HG02623 (cell line): ENCODE measurements around the gene CCDC186.

Experiments
- ATAC-seq: cut with Tn5 transposase; IDR thresholded peaks from one replicate; pipeline ENCODE4 v1.9.1; 2021; ENCODE audit warnings: moderate library complexity; ENCODE audit not compliant: unreplicated experiment

CCDC186 gene

DNA sequence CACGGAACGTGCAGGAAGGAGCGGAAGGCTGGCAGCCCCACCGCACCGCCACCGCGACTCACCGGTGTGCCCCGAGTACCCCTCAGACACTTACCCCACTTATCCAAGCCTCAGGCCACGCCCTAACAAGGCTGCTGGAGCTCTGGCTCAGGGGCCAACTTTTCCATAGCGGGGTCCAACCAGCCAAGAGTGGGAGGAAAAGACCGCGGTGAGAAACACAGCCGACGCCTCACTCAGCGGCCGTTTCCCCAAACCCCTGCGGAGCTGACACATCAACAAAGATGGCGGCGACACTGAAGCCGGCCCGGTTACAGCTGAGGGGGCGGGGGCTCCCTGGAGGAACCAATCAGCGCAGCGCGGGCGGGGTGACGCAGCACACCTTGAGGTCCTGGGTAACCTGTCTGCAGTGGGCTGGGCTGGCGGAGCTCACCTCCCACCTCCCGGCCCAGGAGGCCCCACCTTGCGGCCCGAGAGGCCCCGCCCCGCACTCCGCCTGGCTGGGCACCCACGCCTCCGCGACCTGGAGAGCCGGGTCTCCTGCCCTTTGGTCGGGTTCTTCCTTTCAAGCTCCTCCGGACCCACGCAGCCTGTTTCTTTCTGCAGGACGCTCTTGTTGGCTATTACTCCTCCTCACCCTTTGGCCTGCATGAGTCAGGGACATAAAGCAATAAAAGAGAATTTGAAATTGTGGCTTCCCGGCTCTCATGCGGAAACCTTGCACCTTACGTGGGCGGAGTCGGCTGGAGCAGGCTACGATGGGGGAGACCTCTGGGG, at the start of gene CCDC186:
TSS of gene CCDC186 (minus strand) at position 283 of the 774 bp plus-strand sequence. CDS start 10,935 bp downstream, outside the sequence.
- ATAC-seq: peak; percentile 99

GRCh38 chr10:114223066-114223465, 49.1 kb upstream of the CCDC186 start:
- no peak for ATAC-seq

DNA sequence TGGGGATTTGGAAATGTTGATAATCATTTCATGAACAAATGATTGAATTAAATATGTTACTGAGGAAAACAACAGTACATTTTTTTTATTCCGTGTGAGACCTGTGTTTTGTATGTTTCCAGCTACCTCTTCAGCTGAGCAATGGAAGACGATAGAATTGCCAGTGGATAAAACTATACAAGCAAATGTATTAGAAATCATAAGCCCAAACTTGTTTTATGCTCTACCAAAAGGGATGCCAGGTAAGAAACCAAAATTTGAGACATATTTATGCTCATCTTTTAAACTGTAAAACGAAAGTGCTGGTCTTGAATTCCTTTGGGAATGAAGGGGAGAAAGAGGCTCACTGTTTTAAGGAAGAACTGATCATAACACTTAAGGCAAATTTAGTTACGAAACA, 47.2 kb upstream of the CCDC186 start:
- no peak for ATAC-seq

- no peak for ATAC-seq
Observed at GRCh38 chr10:114220281-114220680, 46.3 kb upstream of the CCDC186 start.

DNA sequence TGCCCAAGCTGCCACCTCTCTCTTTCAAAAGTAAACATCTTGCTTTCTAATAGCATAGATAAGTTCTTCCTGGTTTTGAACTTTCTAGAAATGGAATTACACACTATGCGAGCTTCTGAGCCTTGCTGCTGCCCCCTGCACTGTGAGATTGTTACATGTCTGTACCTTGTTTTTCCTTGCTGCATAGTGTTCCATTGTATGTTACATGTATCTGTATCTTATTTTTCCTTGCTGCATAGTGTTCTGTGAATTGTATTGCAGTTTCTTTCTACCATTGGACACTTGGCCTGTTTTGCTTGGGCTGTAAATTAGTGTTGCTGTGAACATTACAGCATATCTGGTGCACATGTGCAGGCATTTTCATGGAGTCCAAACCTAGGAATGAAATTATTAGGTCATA, 41.0 kb upstream of the CCDC186 start:
- ATAC-seq: no peak

GRCh38 chr10:114212153-114212552, 38.1 kb upstream of the CCDC186 start:
- no peak for ATAC-seq

DNA sequence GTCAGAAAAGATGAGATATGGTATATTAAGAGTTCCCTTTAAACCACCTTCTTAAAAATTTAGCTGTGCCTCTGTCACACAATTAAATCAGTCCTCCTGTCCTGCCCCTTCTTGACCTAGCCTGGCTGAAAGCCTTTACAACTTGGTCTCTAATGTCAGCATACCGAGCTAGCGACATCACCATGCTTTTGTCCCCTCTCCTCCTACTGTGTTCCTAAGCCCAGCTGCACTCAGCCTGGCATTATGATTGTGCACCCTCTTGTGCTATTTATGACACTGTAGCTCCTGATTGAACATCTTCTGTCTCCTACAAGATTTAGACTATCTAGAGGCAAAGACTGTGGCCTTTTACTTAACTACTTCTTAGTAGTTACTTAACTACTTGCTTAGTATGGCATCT, 34.3 kb upstream of the CCDC186 start:
- ATAC-seq: no peak

GRCh38 chr10:114207349-114207748, 33.3 kb upstream of the CCDC186 start:
- no peak for ATAC-seq

GRCh38 chr10:114206902-114207301, 32.9 kb upstream of the CCDC186 start:
- ATAC-seq: no peak

DNA sequence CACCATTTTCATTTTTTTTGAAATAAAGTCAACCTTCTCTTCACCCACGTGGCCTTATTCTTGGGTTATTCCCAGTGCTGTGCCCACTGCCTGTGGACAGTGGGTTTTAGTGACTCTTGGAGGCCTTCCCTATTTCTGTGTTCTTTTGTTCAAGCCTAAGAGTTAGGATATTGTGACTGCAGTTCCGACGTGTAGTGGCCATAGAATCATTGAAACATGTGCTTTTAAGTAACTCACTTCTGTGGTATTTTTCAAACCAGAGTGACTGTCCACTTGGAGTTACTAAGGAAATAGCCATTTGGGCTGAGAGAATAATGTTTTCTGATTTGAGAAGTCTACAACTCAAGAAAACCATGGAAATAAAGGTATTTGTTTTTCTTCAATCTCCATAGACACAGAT, 28.8 kb upstream of the CCDC186 start:
- ATAC-seq: no peak

DNA sequence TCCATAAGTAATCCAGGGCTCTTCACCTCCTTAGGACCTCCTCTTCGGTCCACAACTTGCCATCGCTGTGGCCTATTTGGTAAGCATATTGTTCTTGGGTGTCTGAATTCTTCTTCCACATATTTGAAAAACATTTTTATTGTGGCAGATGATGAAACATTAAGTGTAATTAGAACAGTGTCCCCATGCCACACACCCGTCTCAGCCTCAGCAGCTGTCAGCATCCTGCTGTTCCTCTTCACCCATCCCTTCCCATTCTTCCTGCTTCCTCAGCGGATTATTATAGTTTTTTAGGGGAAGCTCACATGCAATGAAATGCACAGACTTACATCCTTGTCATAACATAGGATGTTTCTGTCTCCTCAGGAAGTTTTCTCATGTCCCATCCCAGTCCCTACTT, 25.2 kb upstream of the CCDC186 start:
- ATAC-seq: no peak

DNA sequence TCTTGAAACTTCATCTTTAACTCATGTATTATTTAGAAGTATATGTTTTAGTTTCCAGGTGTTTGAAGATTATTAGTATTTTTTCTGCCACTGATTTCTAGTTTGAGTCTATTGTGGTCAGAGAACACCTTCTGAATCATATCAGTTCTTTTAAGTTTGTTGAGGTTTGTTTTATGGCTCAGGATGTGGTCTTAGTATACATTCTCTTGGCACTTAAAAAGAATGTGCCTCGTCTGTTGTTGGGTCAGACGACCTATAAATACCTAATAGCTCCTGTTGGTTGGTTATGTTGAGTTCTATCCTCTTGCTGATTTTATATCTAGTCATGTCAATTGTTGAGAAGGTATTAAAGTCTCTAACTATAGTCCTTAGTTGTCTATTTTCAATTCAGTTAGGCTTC, 21.1 kb upstream of the CCDC186 start:
- peak; percentile 89 for ATAC-seq

DNA sequence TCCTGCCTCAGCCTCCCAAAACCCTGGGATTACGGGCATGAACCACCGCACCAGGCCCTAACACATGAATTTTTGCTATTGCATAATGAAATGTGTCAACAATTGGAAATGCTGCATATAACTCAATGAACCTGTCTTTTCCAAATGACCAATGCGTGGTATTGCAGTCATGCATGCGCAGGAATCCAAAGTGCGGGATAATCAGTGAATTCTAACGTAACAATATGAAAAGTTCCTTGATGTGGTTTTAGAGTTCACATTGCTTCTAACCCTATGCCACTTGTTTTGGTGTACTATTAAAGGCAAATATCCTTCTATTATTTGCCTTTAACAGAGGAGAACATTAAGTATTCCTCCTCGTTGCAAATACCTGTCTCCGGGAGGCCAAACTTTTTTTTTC, 15.7 kb upstream of the CCDC186 start:
- ATAC-seq: no peak

DNA sequence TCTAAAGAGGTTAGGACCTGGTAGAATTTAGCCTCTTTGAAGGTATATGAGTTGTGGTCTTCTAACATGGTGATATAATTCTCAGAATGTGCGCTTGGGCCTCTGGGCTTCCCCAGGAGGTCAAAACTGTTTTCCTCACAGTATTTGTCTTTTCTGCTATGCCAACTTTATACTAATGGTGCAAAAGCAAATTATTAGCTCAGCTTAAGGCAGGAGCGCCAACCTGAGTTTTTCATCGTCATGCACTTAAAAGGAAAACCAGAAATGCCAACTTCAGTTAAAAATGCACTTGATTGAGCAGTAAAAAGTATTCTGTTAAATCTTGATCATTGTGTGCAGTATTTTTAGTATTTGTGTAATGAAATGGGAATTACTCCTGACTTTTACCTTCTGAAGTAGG, 14.9 kb upstream of the CCDC186 start:
- no peak for ATAC-seq

DNA sequence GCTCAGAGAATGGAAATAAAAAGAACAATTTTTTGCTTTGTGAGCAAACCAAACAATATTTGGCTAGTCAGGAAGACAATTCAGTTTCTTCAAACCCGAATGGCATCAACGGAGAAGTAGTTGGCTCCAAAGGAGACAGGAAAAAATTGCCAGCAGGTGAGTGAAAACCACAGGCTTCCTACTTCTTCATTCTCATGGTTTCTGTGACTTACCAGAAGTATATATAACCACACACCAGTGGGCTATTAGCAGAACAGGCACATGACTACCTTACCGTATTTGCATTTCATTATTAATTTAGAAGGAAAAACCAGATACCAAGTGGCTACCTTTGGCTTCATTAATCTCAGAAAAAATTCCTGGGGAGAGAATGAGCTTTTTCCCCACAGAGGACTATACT, 14.0 kb upstream of the CCDC186 start:
- peak; percentile 63 for ATAC-seq

DNA sequence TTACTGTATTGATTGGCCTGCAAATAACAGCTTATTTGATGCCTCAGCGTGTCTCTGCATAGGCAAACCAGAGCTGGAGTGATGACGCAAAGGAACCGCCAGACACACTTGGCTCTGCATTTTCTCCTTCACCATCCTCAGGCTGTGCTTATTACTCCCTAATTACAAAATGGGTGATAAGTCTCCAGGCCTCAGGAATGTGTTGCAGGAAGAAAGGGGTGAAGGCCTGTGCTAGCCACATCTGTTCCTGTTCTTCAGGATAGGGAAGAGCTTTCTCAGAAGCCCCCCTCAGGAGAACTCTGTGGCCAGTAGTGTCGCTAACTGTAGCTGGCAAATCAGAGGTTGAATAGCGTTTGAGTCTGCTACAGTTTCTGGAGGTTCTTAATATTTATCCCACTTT, 10.3 kb upstream of the CCDC186 start:
- no peak for ATAC-seq

- ATAC-seq: no peak
Observed at GRCh38 chr10:114183563-114183962, 9.6 kb upstream of the CCDC186 start.

DNA sequence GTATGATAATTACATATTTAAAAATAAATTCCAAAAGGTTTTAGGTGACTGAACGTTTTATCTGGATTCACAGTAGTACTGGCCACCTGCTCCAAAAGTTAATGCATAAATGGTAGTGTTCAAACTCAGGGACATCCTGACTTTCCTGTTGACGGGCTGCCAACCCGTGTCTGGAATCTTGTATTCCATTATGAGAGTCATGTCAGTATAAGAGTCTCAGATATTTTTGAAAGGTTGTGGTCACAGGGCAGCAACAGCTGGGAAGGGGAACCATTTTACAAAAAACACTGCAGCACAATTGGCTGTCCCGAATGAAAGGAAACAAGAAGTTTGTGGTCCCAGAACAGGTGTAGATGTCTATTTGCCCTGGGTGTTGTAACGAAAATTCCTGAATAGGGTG, 8.0 kb upstream of the CCDC186 start:
- no peak for ATAC-seq

DNA sequence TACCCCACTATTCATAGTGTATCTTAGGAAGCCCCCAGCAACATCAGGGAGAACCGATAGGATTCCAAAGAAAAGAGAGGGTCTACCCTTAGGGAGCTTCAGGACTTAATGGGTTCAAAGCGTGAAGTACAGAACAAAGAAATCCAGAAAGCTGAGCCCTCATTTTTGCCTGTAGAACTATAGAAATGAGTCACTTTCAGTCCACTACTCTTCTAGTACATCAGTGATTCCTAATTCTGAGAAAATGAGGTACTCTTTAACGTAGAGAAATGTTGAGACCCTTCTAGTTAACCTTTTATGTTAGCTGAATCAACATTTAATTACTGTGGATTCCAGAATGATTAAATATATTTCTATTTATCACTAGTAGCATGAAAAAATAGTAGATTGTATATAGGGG, 6.9 kb upstream of the CCDC186 start:
- no peak for ATAC-seq

GRCh38 chr10:114179747-114180146, 5.7 kb upstream of the CCDC186 start:
- no peak for ATAC-seq

GRCh38 chr10:114179148-114179547, 5.1 kb upstream of the CCDC186 start, which contains the start of gene TDRD1:
TDRD1 (plus strand) TSS chr10:114179353; CDS start chr10:114187832, 8,479 bp downstream.
- ATAC-seq: no peak

DNA sequence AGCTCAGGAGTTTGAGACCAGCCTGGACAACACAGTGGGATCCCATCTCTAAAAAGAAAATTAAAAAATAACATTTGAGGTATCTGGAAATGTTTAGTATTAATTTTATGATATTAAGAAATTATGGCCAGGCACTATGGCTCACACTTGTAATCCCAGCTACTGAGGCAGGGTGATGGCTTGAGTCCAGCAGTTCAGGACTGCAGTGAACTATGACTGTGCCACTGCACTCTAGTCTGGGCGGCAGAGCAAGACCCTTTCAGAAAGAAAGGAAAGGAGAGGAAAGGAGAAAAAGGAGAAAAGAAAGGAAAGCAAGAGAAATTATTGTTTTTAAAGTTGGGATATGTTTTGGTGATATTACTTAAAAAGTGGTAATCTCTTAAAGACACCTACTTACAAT, 2.5 kb upstream of the CCDC186 start:
- ATAC-seq: no peak

- no peak for ATAC-seq
Observed at GRCh38 chr10:114175667-114176066, 1.7 kb upstream of the CCDC186 start.
